Breast epithelium (tissue), 4 donors: Measurements from ENCODE around the gene FAF1. TPM values are rescaled to one million over a fixed set of nuclear protein-coding genes. Genes with fewer than 3 reads are reported as not detected.

Experiments used
- DNase-seq, 2 donors: peaks; one replicate each; pipeline ENCODE4 v3.0.0-alpha.2; 2019; ENCODE audit warnings: low spot score in 2 of 2
- H3K27ac ChIP-seq, 2 donors: fragments of 200-600 bp; sonication (generic) in 1 of 2; one replicate each; pipeline ENCODE4 v1.5.1; 2016 to 2019; ENCODE audit warnings: mild to moderate bottlenecking in 1 of 2
- H3K27me3 ChIP-seq, 2 donors: fragments of 200-600 bp; sonication (generic) in 1 of 2; one replicate each; pipeline versions ENCODE4 v1.5.1 to v1.6.0; 2017 to 2019; ENCODE audit warnings: control low read depth in 1 of 2, mild to moderate bottlenecking in 1 of 2
- H3K36me3 ChIP-seq: fragments of 200-600 bp; one replicate; pipeline ENCODE4 v1.5.1; 2019
- H3K4me1 ChIP-seq, 2 donors: fragments of 200-600 bp; sonication (generic); one replicate each; pipeline ENCODE4 v1.5.1; 2016 to 2019; ENCODE audit warnings: control low read depth in 1 of 2
- H3K4me3 ChIP-seq, 3 donors: fragments of 200-600 bp; sonication (generic); 1 replicate in 2 of 3; 2 replicates in 1 of 3; pipeline ENCODE4 v1.5.1; 2016 to 2019; ENCODE audit warnings: mild to moderate bottlenecking in 3 of 3, moderate library complexity in 2 of 3
- H3K9me3 ChIP-seq, 2 donors: fragments of 200-600 bp; sonication (generic) in 1 of 2; one replicate each; pipeline ENCODE4 v1.5.1; 2016 to 2019; ENCODE audit warnings: control low read depth in 1 of 2
- CTCF ChIP-seq, 3 donors: fragments of 450-650 bp; IDR thresholded peaks; one replicate each; pipeline ENCODE4 v1.5.1; 2016 to 2017; ENCODE audit warnings: antibody characterized with exemption in 3 of 3, mild to moderate bottlenecking in 3 of 3, moderate library complexity in 3 of 3
- POLR2A ChIP-seq: fragments of 450-650 bp; IDR thresholded peaks from one replicate; pipeline ENCODE4 v1.6.1; 2016; ENCODE audit warnings: antibody characterized with exemption, mild to moderate bottlenecking, moderate library complexity
- POLR2AphosphoS5 ChIP-seq, 3 donors: sonication (generic); formaldehyde crosslinking; IDR thresholded peaks; one replicate each; pipeline ENCODE4 v1.6.1; 2017; ENCODE audit warnings: antibody characterized with exemption in 3 of 3
- intact Hi-C: fragments of 100-400 bp; cut with DNase I; formaldehyde crosslinking; loops from one replicate; pipeline ENCODE4 v1.15.1; 2023; ENCODE audit warnings: low total_unique reads
- total RNA-seq, 3 donors: library from RNA; depleted of rRNA; stranded (reverse); fragments of >200 nt; gene quantifications; one replicate each; pipeline ENCODE4 v1.1.0, GENCODE V29; 2016

The FAF1 gene
- total RNA-seq, 3 donors from 2014 or later, result 34.9 to 58.2 (median 42.0) TPM

GRCh38 chr1:50620680-50621329 is 339.3 kb downstream of the FAF1 start:
- no peak overlapping the region for H3K4me3 ChIP-seq
- intact Hi-C loops, result no loop called here

GRCh38 chr1:50615036-50615750 is 344.9 kb downstream of the FAF1 start:
- TF ChIP-seq POLR2AphosphoS5 (IDR thresholded peaks at IDR 0.05), result no peak
- TF ChIP-seq CTCF (IDR thresholded peaks at IDR 0.05), result no peak
- no peak for TF ChIP-seq POLR2A

More at GRCh38 chr1:50620680-50621329, 339.3 kb downstream of the FAF1 start:
- Histone ChIP-seq H3K27ac (no peak overlapping the region), H3K27me3 (no peaks in the 10 kb centered on the region), H3K36me3 (no peaks in the 10 kb centered on the region), H3K9me3 (no peaks in the 10 kb centered on the region), H3K4me1 (no peaks in the 10 kb centered on the region)
- TF ChIP-seq POLR2A (no peak), POLR2AphosphoS5 (IDR thresholded peaks at IDR 0.05) (no peak), CTCF (IDR thresholded peaks at IDR 0.05) (no peak)
- DNase-seq, result no peak

GRCh38 chr1:50611675-50612074 is 348.4 kb downstream of the FAF1 start:
- Histone ChIP-seq H3K4me3 (no peak overlapping the region), H3K36me3 (no peaks in the 10 kb centered on the region), H3K9me3 (no peaks in the 10 kb centered on the region), H3K27ac (no peak overlapping the region), H3K27me3 (no peaks in the 10 kb centered on the region), H3K4me1 (no peaks in the 10 kb centered on the region)
- intact Hi-C loops, result no loop called here
- DNase-seq, result no peak
- no peak for TF ChIP-seq POLR2A

More at GRCh38 chr1:50615036-50615750, 344.9 kb downstream of the FAF1 start:
- H3K36me3 ChIP-seq, result no peaks in the 10 kb centered on the region
- DNase-seq, result no peak
- H3K27me3 ChIP-seq, result no peaks in the 10 kb centered on the region
- H3K4me1 ChIP-seq, result no peaks in the 10 kb centered on the region
- no peak overlapping the region for H3K4me3 ChIP-seq
- H3K9me3 ChIP-seq, result no peaks in the 10 kb centered on the region
- no peak overlapping the region for H3K27ac ChIP-seq
- intact Hi-C loops, result no loop called here

- no peak for DNase-seq
- H3K36me3 ChIP-seq, result no peaks in the 10 kb centered on the region
- H3K27me3 ChIP-seq, result no peaks in the 10 kb centered on the region
- TF ChIP-seq CTCF (IDR thresholded peaks at IDR 0.05), result no peak
- no peak for TF ChIP-seq POLR2AphosphoS5 (IDR thresholded peaks at IDR 0.05)
- TF ChIP-seq POLR2A, result no peak
- intact Hi-C loops, result no loop called here
- H3K9me3 ChIP-seq, result no peaks in the 10 kb centered on the region
- no peaks in the 10 kb centered on the region for H3K4me1 ChIP-seq
- no peak overlapping the region for H3K27ac ChIP-seq
- no peak overlapping the region for H3K4me3 ChIP-seq
Observed at GRCh38 chr1:50610563-50610962, 349.5 kb downstream of the FAF1 start.

GRCh38 chr1:50609508-50609907 is 350.6 kb downstream of the FAF1 start:
- intact Hi-C loops, result no loop called here
- no peak for TF ChIP-seq POLR2AphosphoS5 (IDR thresholded peaks at IDR 0.05)
- no peak for TF ChIP-seq POLR2A
- no peak for TF ChIP-seq CTCF (IDR thresholded peaks at IDR 0.05)

More at GRCh38 chr1:50609508-50609907, 350.6 kb downstream of the FAF1 start:
- no peak overlapping the region for H3K4me3 ChIP-seq
- no peaks in the 10 kb centered on the region for H3K36me3 ChIP-seq
- H3K9me3 ChIP-seq, result no peaks in the 10 kb centered on the region
- no peak overlapping the region for H3K27ac ChIP-seq
- DNase-seq, result no peak
- H3K4me1 ChIP-seq, result no peaks in the 10 kb centered on the region
- no peaks in the 10 kb centered on the region for H3K27me3 ChIP-seq
